ENCODE data around the gene SDK1.
"Not testable (repeated sequence)": the region's sequence is repeated elsewhere in the genome, so short reads cannot be mapped to it uniquely, and the experiment has no call there.

SDK1 gene

DNA sequence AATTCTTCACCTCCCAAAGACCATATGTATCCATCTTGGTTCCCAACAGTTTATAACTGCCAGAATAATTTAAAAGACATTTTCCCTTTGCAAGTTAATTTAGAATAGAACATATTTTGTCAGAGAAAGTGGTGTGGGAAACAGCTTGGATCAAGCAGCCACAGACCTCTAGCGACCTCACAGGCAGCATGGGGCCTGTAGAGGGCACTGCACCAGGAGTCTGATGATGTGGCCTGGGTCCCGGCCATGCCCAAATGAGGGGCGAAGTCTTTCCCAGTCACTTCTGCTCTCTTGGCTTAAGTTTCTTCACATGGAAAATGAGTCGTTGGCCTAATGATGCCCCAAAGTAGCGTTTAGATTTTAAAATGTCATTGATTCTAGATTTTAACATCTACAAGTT, 243.2 kb downstream of the SDK1 start:
- no peak for DNase-seq

DNA sequence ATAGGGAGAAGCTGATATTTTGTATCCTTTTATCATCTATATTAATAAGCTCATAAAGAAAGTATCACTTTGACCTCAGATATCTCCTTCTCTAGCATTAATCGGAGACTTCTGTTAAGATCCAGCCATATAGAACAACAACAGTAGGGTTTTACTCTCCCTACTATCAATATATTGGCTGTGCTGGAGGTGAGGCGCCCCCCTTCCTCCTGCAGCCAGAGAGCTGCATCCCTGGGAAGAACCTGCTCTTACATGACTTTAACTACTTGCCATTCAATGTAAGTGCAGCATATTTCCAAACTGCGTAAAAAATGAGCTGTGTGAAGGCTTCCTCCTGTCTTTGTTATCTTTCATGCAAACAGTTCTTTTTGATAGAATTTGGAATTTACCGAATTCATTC, 247.8 kb downstream of the SDK1 start:
- no peak for DNase-seq

DNA sequence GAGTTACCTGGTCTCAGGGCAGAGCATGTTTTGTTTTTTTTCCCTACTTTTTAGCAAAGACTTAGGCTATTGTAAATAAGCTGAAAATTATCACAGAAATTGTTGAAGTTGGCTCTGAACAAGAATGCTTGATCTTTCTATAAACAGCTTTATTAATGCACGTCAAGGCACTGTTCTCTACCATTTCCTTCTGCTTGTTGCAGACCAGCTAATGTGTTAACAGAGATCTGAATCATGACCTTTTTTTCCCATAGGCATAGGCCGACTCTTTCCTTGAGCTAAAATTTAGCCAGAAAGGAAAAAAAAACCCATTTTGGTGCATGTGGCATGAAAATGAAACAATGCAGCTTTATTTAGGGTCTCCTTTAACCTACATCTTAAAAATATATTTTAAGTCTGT, 248.5 kb downstream of the SDK1 start:
- no peak for DNase-seq

- no peak for DNase-seq
Measured at GRCh38 chr7:3551536-3551935, 250.5 kb downstream of the SDK1 start.

- no peak for DNase-seq
Measured at GRCh38 chr7:3552499-3552898, 251.4 kb downstream of the SDK1 start.

- DNase-seq: no peak
Measured at GRCh38 chr7:3558400-3558799, 257.3 kb downstream of the SDK1 start.

DNA sequence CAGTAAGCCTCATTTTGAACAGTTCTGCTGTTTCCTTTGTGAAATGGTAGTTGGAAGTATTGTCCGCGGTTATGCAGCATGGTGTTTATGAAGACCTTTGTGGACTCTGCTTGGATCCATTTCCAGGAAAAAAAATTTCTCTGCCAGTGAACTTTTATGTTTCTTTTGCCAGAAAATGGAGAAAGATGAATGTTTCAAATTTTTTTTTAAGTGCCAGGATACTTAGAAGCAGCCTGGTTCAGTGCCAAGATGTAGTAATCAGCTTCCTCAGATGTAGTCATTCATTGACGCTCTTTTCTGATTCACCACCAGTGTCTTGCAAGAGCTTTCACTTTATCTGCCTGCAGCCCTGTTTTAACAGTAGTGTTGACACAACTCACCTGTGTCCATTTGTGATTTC, 258.2 kb downstream of the SDK1 start:
- DNase-seq: no peak

- DNase-seq: no peak
Measured at GRCh38 chr7:3560495-3560894, 259.4 kb downstream of the SDK1 start.

DNA sequence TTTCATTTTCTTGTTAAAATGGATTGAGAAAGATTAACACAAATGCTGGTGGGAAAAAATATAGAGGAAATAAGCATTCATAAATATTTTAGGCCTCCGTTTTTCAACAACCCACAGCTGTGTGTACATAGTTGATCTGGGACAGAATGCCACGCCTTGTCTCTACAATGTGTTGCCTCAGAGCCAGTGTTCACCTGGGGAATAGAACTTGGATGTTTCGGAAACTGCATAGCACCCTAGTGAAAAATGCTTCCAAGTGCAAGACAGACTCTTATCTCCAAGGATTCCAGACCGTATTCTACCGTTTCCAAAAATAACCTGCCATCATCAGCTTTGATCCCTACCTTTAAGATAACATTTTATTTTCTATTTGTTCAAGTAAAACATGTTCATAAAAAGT, 260.9 kb downstream of the SDK1 start:
- DNase-seq: no peak

DNA sequence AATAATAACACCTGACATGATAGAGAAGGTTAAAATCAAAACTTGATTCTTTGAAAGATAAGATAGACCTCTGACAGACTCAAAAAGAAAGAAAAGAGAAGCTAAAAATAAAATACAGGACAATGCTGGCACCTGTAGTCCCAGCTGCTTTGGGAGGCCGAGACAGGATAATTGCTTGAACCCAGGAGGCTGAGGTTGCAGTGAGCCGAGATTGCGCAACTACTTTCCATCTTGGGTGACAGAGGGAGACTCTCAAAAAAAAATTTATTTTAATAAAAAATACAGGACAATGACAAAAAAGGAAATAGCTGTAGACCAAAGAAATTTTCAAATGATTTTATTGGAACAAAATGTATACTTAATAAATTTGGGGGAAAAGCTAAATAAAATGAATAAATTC, 263.2 kb downstream of the SDK1 start:
- no peak for DNase-seq

- no peak for DNase-seq
Measured at GRCh38 chr7:3568516-3568915, 267.5 kb downstream of the SDK1 start.

DNA sequence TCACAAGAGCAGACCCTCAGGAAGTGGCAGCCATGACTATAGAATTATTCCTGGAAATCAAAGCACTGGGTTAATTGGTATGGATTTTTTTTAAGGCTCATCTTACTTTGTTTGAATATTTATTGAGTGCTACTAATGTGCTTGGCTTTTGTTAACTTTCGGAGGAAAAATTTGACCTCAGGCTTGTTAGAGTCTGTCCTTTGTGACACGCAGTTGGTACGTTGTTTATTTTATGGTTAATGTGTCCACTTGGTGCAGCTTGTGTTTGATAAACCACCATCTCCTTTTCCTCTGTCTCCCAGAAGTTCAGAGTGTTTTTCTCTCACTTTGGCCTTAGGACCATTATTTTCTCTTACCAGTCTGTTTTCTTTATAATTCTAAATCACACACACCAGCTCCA, 268.6 kb downstream of the SDK1 start:
- no peak for DNase-seq

DNA sequence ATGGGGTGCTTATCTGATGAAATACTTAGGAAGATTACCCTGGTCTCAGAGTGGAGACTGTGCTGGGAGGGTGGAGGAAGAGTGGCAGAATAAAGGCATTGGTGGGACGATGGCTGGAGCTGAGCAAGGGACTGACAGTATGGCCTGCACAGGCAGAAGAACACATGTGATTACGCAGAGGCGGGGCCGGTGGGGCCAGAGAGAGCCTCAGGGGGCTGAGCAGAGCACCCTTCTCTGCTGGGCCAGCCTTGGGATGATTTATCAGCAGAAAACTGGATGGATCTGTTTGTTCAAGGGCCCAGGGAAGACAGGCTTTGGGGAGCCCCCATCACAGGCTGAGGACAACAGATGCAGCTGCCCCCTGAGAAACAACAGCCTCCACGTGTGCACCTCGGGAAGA, 272.1 kb downstream of the SDK1 start:
- no peak for DNase-seq

GRCh38 chr7:3574386-3574785, 273.3 kb downstream of the SDK1 start:
- no peak for DNase-seq

- DNase-seq: no peak
Measured at GRCh38 chr7:3575753-3576531, 274.9 kb downstream of the SDK1 start.

DNA sequence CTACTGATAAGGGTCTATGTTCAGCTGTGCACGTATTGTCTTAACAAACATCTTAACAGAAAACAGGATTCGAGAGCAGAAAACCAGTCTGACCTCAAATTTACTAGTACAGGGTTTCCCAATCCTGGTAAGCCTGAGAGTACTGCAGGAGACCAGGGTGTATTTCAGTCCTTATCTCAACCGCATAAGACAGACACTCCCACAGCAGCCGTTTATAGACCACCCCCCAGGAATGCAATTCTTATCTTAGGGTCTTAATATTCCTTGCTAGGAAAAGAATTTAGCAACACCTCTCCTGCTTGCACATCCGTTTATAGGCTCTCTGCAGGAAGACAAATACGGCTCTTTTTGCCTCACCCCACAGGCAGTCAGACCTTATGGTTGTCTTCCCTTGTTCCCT, 277.3 kb downstream of the SDK1 start:
- DNase-seq: no peak

DNA sequence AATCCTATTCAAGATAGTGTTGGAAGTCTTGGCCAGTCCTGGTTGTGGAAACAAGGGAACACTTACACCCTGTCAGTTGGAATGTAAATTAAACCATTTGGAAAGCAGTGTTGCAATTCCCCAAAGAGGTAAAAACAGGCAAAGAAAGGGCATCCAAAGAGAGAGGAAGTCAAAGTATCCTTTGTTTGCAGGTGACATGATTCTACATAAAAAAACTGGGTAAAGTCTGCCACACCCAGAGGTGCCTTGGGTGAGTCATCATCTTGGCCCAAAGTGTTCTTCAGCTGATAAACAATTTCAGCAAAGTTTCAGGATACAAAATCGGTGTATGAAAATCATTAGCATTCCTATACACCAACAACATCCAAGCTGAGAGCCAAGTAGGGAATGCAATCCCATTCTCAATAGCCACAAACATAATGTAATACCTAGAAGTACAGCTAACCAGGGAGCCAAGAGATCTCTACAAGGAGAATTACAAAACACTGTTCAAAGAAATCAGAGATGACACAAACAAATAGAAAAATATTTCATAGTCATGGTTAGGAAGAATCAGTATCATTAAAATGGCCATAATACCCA, 278.7 kb downstream of the SDK1 start:
- DNase-seq: no peak

DNA sequence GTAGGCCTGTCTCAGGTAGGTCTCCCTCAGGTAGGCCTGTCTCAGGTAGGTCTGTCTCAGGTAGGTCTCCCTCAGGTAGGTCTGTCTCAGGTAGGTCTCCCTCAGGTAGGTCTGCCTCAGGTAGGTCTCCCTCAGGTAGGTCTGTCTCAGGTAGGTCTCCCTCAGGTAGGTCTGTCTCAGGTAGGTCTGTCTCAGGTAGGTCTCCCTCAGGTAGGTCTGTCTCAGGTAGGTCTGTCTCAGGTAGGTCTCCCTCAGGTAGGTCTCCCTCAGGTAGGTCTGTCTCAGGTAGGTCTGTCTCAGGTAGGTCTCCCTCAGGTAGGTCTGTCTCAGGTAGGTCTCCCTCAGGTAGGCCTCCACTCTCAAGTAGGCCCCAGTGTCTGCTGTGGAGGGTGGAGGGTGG, 281.1 kb downstream of the SDK1 start:
- DNase-seq: not testable (repeated sequence)

GRCh38 chr7:3585826-3586225, 284.8 kb downstream of the SDK1 start:
- DNase-seq: no peak

DNA sequence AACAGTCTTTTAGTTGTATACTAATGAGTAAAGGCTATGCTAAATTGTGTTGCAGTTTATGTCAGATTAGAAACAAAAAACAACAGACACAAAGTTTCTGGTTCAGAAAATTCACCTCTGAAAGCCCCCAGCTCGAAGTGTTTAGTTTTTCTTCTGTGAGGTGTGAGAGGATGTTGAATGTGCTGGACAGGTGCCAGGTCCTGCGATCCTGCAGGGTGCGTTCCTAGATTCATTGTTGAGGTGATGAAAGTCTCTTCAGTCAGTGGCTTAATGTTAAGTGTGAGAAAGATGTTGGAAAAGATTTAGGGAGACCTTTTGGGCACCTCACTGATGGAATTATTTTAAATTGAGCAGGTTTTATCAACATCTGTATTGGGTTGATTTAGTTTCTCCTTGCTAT, 287.3 kb downstream of the SDK1 start:
- DNase-seq: no peak

- no peak for DNase-seq
Measured at GRCh38 chr7:3589752-3590151, 288.7 kb downstream of the SDK1 start.

- DNase-seq: no peak
Measured at GRCh38 chr7:3591219-3591618, 290.2 kb downstream of the SDK1 start.

- no peak for DNase-seq
Measured at GRCh38 chr7:3591944-3592343, 290.9 kb downstream of the SDK1 start.

GRCh38 chr7:3592401-3593134, 291.5 kb downstream of the SDK1 start:
- no peak for DNase-seq
